Thoracic aorta (tissue), 2 donors: ENCODE measurements around the gene TMED8. TPM values are rescaled to one million over a fixed set of nuclear protein-coding genes. Genes with fewer than 3 reads are reported as not detected.

Experiments used
- ATAC-seq: fragments of 150-250 bp; one replicate; pipeline ENCODE4 v1.8.0; 2017; ENCODE audit warnings: low read depth; ENCODE audit not compliant: insufficient number of reproducible peaks, low FRiP score
- DNase-seq: peaks from one replicate; pipeline ENCODE4 v3.0.0-alpha.2; 2020; ENCODE audit warnings: low spot score
- H3K27ac ChIP-seq, 2 donors: fragments of 200-600 bp; sonication (generic); 1 replicate in 1 of 2; 2 replicates in 1 of 2; pipeline ENCODE4 v1.5.1; 2016; ENCODE audit warnings: mild to moderate bottlenecking in 2 of 2, moderate library complexity in 2 of 2
- H3K27me3 ChIP-seq: fragments of 200-600 bp; sonication (generic); replicated peaks from 2 replicates; pipeline ENCODE4 v1.6.0; 2016; ENCODE audit warnings: mild to moderate bottlenecking; ENCODE audit not compliant: insufficient read depth
- H3K36me3 ChIP-seq: fragments of 200-600 bp; sonication (generic); one replicate; pipeline ENCODE4 v1.5.1; 2016
- H3K4me1 ChIP-seq, 2 donors: fragments of 200-600 bp; sonication (generic); 1 replicate in 1 of 2; 2 replicates in 1 of 2; pipeline versions ENCODE4 v1.5.1 to v1.6.0; 2016; ENCODE audit warnings: low read depth in 2 of 2, mild to moderate bottlenecking in 1 of 2; ENCODE audit not compliant: control insufficient read depth in 1 of 2
- H3K4me3 ChIP-seq: fragments of 200-600 bp; sonication (generic); 2 replicates; pipeline ENCODE4 v1.5.1; 2016; ENCODE audit warnings: mild to moderate bottlenecking
- H3K9me3 ChIP-seq: fragments of 200-600 bp; sonication (generic); 2 replicates; pipeline ENCODE4 v1.5.1; 2016
- CTCF ChIP-seq: fragments of 200-600 bp; sonication (generic); IDR thresholded peaks from one replicate; pipeline ENCODE4 v1.5.1; 2019; ENCODE audit warnings: antibody characterized with exemption
- total RNA-seq, 2 donors: library from RNA; depleted of rRNA; stranded (reverse); fragments of >200 nt; gene quantifications; one replicate each; pipeline versions ENCODE4 v1.1.0 to v1.2.3, GENCODE V29; 2016

TMED8 gene
- total RNA-seq, 2 donors from 2014 or later, result 10.0 to 12.0 TPM

- no peak for DNase-seq
- TF ChIP-seq CTCF, result no peak
These were observed 29.2 kb upstream of the TMED8 start for GRCh38 chr14:77406086-77406485.

GRCh38 chr14:77403768-77404167, 26.9 kb upstream of the TMED8 start:
- no peak for TF ChIP-seq CTCF
- H3K9me3 ChIP-seq, result no peaks in the 10 kb centered on the region
- H3K36me3 ChIP-seq, result no peaks in the 10 kb centered on the region
- no peak overlapping the region for H3K27ac ChIP-seq
- H3K4me1 ChIP-seq, result no peaks in the 10 kb centered on the region
- no peaks in the 10 kb centered on the region for H3K27me3 ChIP-seq
- DNase-seq (no peak), ATAC-seq (no peak)
- no peak overlapping the region for H3K4me3 ChIP-seq

More at GRCh38 chr14:77406086-77406485, 29.2 kb upstream of the TMED8 start:
- H3K4me1 ChIP-seq, result no peaks in the 10 kb centered on the region
- H3K27me3 ChIP-seq, result no peaks in the 10 kb centered on the region
- no peak overlapping the region for H3K27ac ChIP-seq
- no peak for ATAC-seq
- H3K9me3 ChIP-seq, result no peaks in the 10 kb centered on the region
- H3K36me3 ChIP-seq, result no peaks in the 10 kb centered on the region
- H3K4me3 ChIP-seq, result no peak overlapping the region

DNA sequence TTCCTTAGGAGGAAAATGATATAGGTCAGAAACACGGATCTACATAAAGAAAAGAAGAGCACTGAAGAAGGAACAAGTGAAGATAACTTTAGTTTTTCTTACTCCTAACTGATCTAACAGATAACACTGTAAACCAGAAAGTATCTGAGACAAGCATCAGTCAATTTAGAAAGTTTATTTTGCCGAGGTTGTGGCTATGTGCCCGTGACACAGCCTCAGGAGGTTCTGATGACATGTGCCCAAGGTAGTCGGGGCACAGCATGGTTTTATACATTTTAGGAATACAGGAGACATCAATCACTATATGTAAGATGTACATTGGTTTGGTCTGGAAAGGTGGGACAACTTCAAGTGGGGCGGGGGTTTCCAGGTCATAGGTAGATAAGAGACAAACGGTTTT, 23.3 kb upstream of the TMED8 start:
- no peak for TF ChIP-seq CTCF
- ATAC-seq, result no peak
- H3K4me3 ChIP-seq, result no peak overlapping the region
- no peak for DNase-seq
- H3K36me3 ChIP-seq, result no peaks in the 10 kb centered on the region
- no peaks in the 10 kb centered on the region for H3K27me3 ChIP-seq
- no peaks in the 10 kb centered on the region for H3K9me3 ChIP-seq
- no peak overlapping the region for H3K27ac ChIP-seq
- H3K4me1 ChIP-seq, result no peaks in the 10 kb centered on the region

GRCh38 chr14:77390188-77390587, 13.3 kb upstream of the TMED8 start:
- ATAC-seq (no peak), DNase-seq (no peak)
- Histone ChIP-seq H3K27me3 (no peaks in the 10 kb centered on the region), H3K4me3 (no peak overlapping the region), H3K4me1 (no peaks in the 10 kb centered on the region), H3K27ac (no peak overlapping the region), H3K9me3 (no peaks in the 10 kb centered on the region), H3K36me3 (no peaks in the 10 kb centered on the region)
- no peak for TF ChIP-seq CTCF

DNA sequence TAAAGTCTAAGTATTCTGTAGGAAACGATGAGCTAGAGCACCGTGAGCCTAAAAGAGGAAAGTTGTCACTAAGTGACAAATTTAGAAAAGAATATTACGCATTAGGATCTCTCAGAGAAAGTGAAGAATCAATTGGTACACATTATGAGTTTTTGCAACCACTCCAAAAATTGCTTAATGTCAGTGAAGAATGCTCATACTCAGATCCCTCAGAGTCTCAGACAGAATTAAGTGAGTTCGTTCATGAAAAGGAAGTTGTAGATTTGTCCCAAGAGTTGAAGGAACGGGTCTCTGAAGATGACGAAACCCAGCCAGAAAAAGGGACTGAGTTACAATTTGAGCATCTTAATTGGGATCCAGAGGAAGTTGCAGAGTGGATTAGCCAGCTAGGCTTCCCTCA, 1.8 kb upstream of the TMED8 start:
- ATAC-seq, result no peak
- no peak overlapping the region for H3K27ac ChIP-seq
- peaks cover 7 to 18% of the 10 kb centered on the region in 2 donors for H3K4me1 ChIP-seq
- DNase-seq, result no peak
- no peak for TF ChIP-seq CTCF
- no peaks in the 10 kb centered on the region for H3K36me3 ChIP-seq
- no peaks in the 10 kb centered on the region for H3K27me3 ChIP-seq
- H3K4me3 ChIP-seq, result no peak overlapping the region
- H3K9me3 ChIP-seq, result no peaks in the 10 kb centered on the region
